D721Med (cell line): Measurements from ENCODE around the gene VPS13D.
"Not testable (repeated sequence)": the region's sequence is repeated elsewhere in the genome, so short reads cannot be mapped to it uniquely, and the experiment has no call there.

Experiments used
- DNase-seq: peaks from one replicate; pipeline ENCODE4 v3.0.0; 2011; ENCODE audit warnings: low spot score; ENCODE audit not compliant: insufficient read length
- FAIRE-seq: peaks from 2 replicates; lab custom pipeline; 2011; peaks lifted over from hg19 to GRCh38; lab: Jason Lieb, UNC
- CTCF ChIP-seq: IDR thresholded peaks from 2 replicates; pipeline ENCODE4 v1.5.1; 2012; ENCODE audit warnings: mild to moderate bottlenecking, control low read depth; ENCODE audit not compliant: insufficient read depth; ENCODE audit errors: missing control alignments

The VPS13D gene

GRCh38 chr1:12215118-12215961, 14.5 kb upstream of the VPS13D start:
- FAIRE-seq (no peak), DNase-seq (no peak)
- TF ChIP-seq CTCF: no peak

GRCh38 chr1:12219800-12220199, 10.0 kb upstream of the VPS13D start:
- no peak for DNase-seq
- TF ChIP-seq CTCF: no peak
- FAIRE-seq: no peak

- FAIRE-seq (no peak), DNase-seq (no peak)
- TF ChIP-seq CTCF: no peak
Observed at GRCh38 chr1:12220890-12221289, 8.9 kb upstream of the VPS13D start.

GRCh38 chr1:12222700-12223099, 7.1 kb upstream of the VPS13D start:
- DNase-seq, FAIRE-seq: not testable (repeated sequence)

- not testable (repeated sequence) for DNase-seq, FAIRE-seq
Observed at GRCh38 chr1:12224092-12224491, 5.7 kb upstream of the VPS13D start.

- no peak for FAIRE-seq
- TF ChIP-seq CTCF: no peak
- no peak for DNase-seq
Observed at GRCh38 chr1:12228979-12229378, 851 bp upstream of the VPS13D start.

- DNase-seq (no peak), FAIRE-seq (no peak)
- no peak for TF ChIP-seq CTCF
Observed at GRCh38 chr1:12229386-12229834, 420 bp upstream of the VPS13D start.

- no peak for FAIRE-seq
- TF ChIP-seq CTCF: no peak
- no peak for DNase-seq
Observed at GRCh38 chr1:12230549-12231275, 882 bp downstream of the VPS13D start.
